HG03196 (cell line): Measurements from ENCODE around the gene GJB5.
"Not testable (repeated sequence)": the region's sequence is repeated elsewhere in the genome, so short reads cannot be mapped to it uniquely, and the experiment has no call there.

Source experiments
- ATAC-seq: cut with Tn5 transposase; IDR thresholded peaks from one replicate; pipeline ENCODE4 v1.9.1; 2021; ENCODE audit not compliant: unreplicated experiment

The GJB5 gene

GRCh38 chr1:34773114-34773513, 18.3 kb downstream of the GJB5 start:
- not testable (repeated sequence) for ATAC-seq

DNA sequence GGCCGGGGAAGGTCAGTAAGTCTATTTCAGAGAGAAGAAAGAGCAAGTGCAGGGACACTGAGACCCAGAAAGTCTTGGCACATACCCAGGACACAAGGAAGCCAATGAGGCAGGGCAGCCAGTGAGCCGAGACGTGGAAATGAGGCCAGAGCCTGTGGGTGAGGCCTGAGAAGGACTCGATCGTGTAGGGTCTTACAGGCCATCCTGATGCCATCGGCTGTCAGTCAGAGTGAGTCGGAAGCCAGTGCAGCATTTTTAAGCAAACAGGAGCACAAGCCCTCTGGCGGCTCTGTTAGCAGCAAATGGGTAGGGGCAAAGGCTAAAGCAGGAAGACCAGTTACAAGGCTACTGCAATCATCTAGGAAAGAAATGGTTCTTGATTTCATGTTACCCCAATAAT, 20.1 kb downstream of the GJB5 start:
- no peak for ATAC-seq

GRCh38 chr1:34776911-34777310, 22.1 kb downstream of the GJB5 start:
- no peak for ATAC-seq

GRCh38 chr1:34777519-34778321, 22.9 kb downstream of the GJB5 start:
- ATAC-seq = no peak

GRCh38 chr1:34778381-34778780, 23.5 kb downstream of the GJB5 start:
- no peak for ATAC-seq

DNA sequence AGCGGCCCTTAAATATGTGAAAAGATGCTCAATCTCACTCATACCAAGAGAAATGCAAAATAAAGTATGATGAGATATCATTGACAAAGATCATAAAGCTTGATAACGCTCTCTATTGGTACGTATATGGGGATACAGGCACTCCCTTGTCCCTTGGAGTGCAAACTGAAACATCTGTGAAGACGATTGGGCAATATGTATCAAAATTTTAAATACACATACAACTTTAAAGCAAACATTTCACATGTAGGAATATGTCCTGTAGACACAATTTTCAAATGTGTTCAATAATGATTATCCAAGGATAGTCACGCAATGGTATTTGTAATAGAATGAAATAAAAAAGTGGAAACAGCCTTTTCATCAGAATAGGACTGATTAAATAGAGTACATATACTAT, 24.2 kb downstream of the GJB5 start:
- no peak for ATAC-seq

DNA sequence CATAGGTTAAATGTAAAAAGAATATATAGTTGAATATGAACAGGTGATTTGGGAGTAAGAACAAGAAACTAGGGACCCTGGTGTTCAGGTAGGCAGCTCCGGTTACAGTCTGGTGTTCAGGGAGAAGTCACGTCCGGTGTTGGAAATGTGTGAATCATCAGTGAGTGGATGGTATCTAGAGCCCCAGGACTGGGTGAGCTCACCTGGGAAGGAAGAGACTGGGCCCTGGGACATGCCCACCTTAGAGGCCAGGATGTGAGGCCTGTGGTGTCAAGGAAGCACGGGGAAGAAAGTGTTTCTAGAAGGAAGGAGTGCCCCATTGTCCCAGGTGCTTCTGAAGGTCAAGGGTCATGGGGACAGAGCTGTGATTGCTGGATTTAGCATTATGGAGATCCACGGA, 24.7 kb downstream of the GJB5 start:
- no peak for ATAC-seq

- ATAC-seq = no peak
Observed at GRCh38 chr1:34779962-34780361, 25.1 kb downstream of the GJB5 start.

GRCh38 chr1:34780528-34780927, 25.7 kb downstream of the GJB5 start:
- no peak for ATAC-seq

DNA sequence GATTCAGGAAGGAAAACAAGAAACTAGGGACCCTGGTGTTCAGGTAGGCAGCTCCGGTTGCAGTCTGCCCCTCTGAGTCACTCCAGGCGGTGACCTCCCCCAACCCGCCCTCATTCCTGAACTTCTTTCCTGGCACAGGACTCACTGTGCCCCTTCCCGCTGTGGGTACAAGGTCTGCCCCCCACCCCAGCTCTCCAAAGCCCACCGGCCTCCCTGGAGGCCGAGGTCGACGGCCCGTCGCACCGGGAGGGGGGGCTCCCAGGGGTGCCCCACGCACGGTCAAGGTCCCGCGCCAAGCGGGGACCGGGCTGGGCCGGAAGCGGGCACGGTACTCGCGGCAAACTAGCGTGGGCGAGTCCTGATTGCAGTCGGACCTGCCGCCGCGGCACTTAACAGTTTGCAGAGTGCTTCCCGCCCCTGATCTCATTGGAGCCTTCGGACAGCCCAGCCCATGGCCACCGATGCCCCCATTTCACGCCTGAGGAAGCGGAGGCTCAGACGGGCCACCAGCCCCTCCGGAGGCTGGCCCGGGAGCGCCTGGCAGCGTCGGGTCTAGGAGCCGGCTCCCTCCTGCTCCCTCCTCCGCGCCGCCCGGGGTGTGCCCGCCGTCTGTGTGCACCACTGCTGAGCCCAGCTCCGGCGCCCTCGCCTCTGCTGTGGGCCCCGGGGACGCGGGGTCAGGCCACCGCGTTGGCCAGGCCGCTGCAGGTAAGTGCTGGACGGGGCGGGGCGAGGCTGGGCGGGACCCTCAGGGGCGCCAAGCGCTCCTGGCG, 26.4 kb downstream of the GJB5 start, which contains the start of gene GJB3:
TSS of gene GJB3 (plus strand) at position 144 of the 773 bp plus-strand sequence. CDS start 3,549 bp downstream, outside the sequence.
- no peak for ATAC-seq

DNA sequence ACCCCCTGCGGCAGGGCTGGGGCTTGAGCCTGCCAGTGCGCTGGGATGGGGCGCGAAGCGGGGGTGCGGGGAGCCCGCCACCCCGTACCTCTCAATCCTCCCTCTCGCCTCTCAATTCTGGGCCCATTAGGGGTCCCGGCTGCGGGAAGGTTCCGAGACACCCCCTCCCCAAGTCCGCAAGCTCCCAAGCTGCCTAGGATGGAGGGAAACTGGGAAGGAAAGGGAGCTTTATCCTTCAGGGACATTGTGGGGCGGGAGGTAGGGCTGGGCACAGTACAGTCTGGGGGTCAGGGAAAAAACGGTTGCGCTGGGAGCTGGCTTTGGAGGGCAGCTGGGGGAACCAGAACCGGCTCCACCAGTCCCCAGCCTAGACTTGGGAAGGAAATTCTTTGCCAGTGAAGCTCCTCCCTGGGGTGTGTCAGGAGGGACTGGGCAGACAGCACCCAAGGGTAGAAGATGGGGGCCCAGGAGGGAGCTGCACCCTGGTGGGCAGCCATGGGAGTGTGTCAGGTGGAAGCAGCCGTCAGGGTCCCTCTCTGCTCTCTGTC, 27.1 kb downstream of the GJB5 start:
- ATAC-seq = no peak

GRCh38 chr1:34784751-34785221, 29.9 kb downstream of the GJB5 start:
- ATAC-seq = no peak

DNA sequence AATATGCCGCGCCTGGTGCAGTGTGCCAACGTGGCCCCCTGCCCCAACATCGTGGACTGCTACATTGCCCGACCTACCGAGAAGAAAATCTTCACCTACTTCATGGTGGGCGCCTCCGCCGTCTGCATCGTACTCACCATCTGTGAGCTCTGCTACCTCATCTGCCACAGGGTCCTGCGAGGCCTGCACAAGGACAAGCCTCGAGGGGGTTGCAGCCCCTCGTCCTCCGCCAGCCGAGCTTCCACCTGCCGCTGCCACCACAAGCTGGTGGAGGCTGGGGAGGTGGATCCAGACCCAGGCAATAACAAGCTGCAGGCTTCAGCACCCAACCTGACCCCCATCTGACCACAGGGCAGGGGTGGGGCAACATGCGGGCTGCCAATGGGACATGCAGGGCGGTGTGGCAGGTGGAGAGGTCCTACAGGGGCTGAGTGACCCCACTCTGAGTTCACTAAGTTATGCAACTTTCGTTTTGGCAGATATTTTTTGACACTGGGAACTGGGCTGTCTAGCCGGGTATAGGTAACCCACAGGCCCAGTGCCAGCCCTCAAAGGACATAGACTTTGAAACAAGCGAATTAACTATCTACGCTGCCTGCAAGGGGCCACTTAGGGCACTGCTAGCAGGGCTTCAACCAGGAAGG, 30.5 kb downstream of the GJB5 start:
- ATAC-seq = no peak

GRCh38 chr1:34785875-34786470, 31.1 kb downstream of the GJB5 start:
- no peak for ATAC-seq

DNA sequence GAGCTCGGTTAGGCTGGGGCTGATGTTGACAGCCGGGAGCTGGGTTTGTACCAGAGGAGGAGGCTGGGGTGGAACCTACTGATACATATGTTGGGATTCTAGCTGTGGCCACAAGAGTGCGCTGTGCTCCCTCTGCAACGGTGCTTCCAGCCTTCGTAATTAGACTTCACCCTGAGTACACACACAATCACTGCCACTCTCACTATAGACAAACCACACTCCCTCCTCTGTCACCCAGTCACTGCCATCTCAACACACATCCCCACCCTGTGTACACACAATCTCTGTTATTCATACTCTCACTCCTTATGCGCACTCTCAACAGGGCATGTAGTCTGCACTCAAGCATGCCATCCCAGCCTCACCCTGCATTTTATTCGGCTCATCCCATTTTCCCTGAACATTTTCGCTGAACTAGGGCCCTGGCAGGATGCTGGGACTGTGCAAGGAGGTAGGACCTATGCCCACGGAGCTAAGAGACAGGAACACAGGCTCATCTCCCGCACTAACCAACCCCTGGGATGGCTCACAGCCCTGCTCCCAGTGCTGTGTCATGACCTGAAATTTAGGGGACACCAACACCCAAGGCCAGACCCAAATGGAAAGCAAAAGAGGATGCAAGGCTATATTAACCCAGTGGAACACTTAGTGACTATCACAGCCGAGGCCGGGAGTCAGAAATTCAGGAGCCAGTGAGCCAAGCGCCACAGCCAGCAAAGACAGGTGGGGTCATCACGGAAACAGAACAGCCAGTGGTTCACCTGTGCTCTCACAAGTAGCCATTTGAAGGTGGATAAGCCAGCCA, 31.9 kb downstream of the GJB5 start:
- no peak for ATAC-seq

DNA sequence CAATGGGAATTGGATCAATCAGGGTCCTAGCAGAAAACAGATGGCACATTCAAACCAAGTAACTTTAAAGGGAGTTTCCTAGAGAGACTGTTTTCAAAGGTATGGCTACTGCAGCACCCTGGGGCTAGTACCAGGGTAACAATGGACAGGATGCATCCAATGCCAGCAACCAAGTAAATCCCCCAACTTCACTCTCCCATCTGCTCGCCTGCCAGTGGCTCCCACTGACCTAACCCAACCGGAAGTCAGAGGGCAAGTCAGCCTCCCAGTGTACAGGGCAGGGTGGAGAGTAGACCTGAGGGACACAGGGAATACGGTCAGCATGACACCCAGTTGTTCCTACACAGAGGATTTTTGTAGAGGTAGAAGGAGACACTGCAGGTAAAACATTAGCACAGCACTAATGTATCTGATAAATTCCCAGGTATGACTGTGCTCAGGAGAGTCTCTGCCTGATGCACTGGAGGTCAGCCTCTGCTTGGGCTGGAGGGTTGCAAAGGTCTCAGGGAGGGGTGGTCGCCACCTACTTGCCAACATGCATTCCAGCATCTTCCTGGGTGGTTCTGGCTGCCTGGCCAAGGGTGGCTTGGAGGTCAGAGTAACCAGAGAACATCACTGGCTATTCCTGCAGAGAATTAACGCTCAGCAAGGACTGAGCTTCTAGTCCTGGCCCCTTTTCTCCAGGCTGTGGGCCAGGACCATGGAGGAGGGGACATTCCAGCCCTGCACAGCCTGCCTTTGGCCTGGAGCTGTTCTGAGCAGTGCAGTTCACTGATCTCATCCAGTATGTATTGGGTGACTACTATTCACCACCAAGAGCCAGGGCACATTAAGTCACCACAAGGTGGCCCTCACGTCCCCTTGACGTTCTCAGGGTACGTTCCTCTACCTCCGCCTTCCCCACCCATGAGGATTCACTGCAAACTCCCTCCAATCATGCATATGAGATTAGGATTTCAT, 32.9 kb downstream of the GJB5 start:
- ATAC-seq = no peak

- ATAC-seq = no peak
Observed at GRCh38 chr1:34790985-34791384, 36.1 kb downstream of the GJB5 start.

DNA sequence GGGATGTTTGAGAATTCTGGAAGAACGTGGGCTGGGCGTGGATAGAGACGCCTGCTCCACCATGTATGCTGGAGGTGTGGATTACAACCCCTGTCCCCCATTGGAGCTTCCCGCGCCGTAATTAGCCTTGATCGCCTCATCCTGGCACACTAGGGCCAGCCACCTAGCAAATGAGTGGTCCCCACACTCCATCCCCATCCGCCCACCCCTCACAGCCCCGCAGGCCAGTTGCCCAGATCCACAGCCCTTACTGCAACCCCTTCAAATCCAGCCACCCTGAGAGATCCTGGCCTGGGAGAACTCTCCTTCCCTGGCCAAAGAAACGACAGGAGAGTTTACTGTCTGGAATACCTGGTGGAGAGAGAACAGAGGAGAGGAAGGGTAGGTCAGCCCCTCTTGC, 37.6 kb downstream of the GJB5 start:
- no peak for ATAC-seq
